HCT116 (cell line): Measurements from ENCODE around the gene TCP11. TPM values are rescaled to one million over a fixed set of nuclear protein-coding genes. Genes with fewer than 3 reads are reported as not detected.

ENCODE experiments used
- ATAC-seq: fragments of 200-7000 bp; cut with Tn5 transposase; 2 replicates; pipeline ENCODE4 v1.9.1; 2020; ENCODE audit warnings: mild to moderate bottlenecking, moderate library complexity
- BruUV-seq: library from RNA; stranded (reverse); fragments of 400-500 nt; replicated peaks from 2 replicates; lab custom pipeline; 2021; lab: Mats Ljungman, UMichigan
- CTCF ChIA-PET: fragments of 300-600 bp; sonication (Branson Sonifier 250); formaldehyde crosslinking; loops from one replicate; lab custom pipeline; 2021; ENCODE audit warnings: antibody characterized with exemption; lab: Charles Lee
- POLR2A ChIA-PET: fragments of 300-600, 350-600 bp; sonication (Branson Sonifier 250); formaldehyde crosslinking; loops from one replicate; lab custom pipeline; 2021; ENCODE audit warnings: antibody characterized with exemption; lab: Charles Lee
- RAD21 ChIA-PET, 2 experiments: fragments of 300-600 bp; sonication (Branson Sonifier 250); formaldehyde crosslinking; loops; one replicate each; lab custom pipeline; 2023; ENCODE audit warnings: low total read pairs in 2 of 2; ENCODE audit not compliant: uncharacterized antibody in 2 of 2, unreplicated experiment in 2 of 2, low non-redundant PET in 1 of 2; lab: Charles Lee
- DNase-seq: peaks from one replicate; pipeline ENCODE4 v3.0.0-alpha.2; 2010; ENCODE audit warnings: low read depth, low spot score
- H2AFZ ChIP-seq: fragments of 200-600 bp; shearing (Covaris generic), sonication (generic); 2 replicates; pipeline ENCODE4 v1.6.1; 2017; ENCODE audit warnings: low read depth, mixed run types, mixed read lengths, antibody characterized with exemption, low read length; ENCODE audit not compliant: poor library complexity, severe bottlenecking
- H3K27ac ChIP-seq: 2 replicates; pipeline ENCODE4 v1.5.1; 2012; ENCODE audit warnings: low read depth, low read length
- H3K27me3 ChIP-seq: fragments of 200-600 bp; sonication (generic); 2 replicates; pipeline ENCODE4 v1.6.1; 2016; ENCODE audit warnings: mixed run types, low read length, mixed read lengths; ENCODE audit not compliant: insufficient read depth
- H3K36me3 ChIP-seq, 2 experiments: fragments of 200-500 bp in 1 of 2; fragments of 200-600 bp in 1 of 2; sonication (Bioruptor generic) in 1 of 2; sonication (generic) in 1 of 2; 2 replicates each; pipeline versions ENCODE4 v1.5.1 to v1.6.1; 2014 to 2016; ENCODE audit warnings: low read length in 2 of 2, inconsistent platforms in 1 of 2, mixed read lengths in 1 of 2, mixed run types in 1 of 2; ENCODE audit not compliant: insufficient read depth in 2 of 2, control insufficient read depth in 1 of 2
- H3K4me1 ChIP-seq, 2 experiments: fragments of 200-600 bp in 1 of 2; sonication (generic) in 1 of 2; 2 replicates each; pipeline versions ENCODE4 v1.5.1 to v1.6.1; 2012 to 2017; ENCODE audit warnings: low read length in 2 of 2, inconsistent platforms in 1 of 2, mild to moderate bottlenecking in 1 of 2, mixed read lengths in 1 of 2, mixed run types in 1 of 2, moderate library complexity in 1 of 2; ENCODE audit not compliant: insufficient read depth in 2 of 2, control insufficient read depth in 1 of 2
- H3K4me2 ChIP-seq: fragments of 200-600 bp; sonication (generic); 2 replicates; pipeline ENCODE4 v1.6.1; 2017; ENCODE audit warnings: mixed run types, low read length, mixed read lengths
- H3K4me3 ChIP-seq, 2 experiments: fragments of 200-600 bp in 1 of 2; sonication (generic) in 1 of 2; replicated peaks in 1 of 2; 2 replicates each; pipeline ENCODE4 v1.5.1; 2011 to 2016; ENCODE audit warnings: low read length in 2 of 2, control low read depth in 1 of 2, low read depth in 1 of 2, mild to moderate bottlenecking in 1 of 2, mixed read lengths in 1 of 2, mixed run types in 1 of 2
- H3K79me2 ChIP-seq: fragments of 200-600 bp; sonication (generic); 2 replicates; pipeline ENCODE4 v1.6.1; 2017; ENCODE audit warnings: mild to moderate bottlenecking, mixed run types, low read length, moderate library complexity, mixed read lengths; ENCODE audit not compliant: insufficient read depth
- H3K9ac ChIP-seq: fragments of 200-600 bp; sonication (generic); 2 replicates; pipeline ENCODE4 v1.6.1; 2016; ENCODE audit warnings: low read length, mixed read lengths
- H3K9me2 ChIP-seq: fragments of 200-600 bp; sonication (generic), shearing (Covaris generic); 2 replicates; pipeline ENCODE4 v1.6.1; 2017; ENCODE audit warnings: mixed run types, mild to moderate bottlenecking, moderate library complexity; ENCODE audit not compliant: insufficient read depth
- H3K9me3 ChIP-seq, 2 experiments: fragments of 200-500 bp in 1 of 2; fragments of 200-600 bp in 1 of 2; sonication (Bioruptor generic) in 1 of 2; sonication (generic) in 1 of 2; 2 replicates each; pipeline ENCODE4 v1.6.1; 2014 to 2017; ENCODE audit warnings: low read length in 2 of 2, mixed read lengths in 2 of 2, inconsistent platforms in 1 of 2, low read depth in 1 of 2, mild to moderate bottlenecking in 1 of 2, mixed run types in 1 of 2, moderate library complexity in 1 of 2; ENCODE audit not compliant: control insufficient read depth in 1 of 2, insufficient read depth in 1 of 2
- H4K20me1 ChIP-seq: fragments of 200-600 bp; sonication (generic), shearing (Covaris generic); 2 replicates; pipeline ENCODE4 v1.6.1; 2017; ENCODE audit warnings: mixed run types, mild to moderate bottlenecking, moderate library complexity; ENCODE audit not compliant: insufficient read depth
- ATF3 ChIP-seq: IDR thresholded peaks from 2 replicates; pipeline ENCODE4 v1.6.1; 2012
- CBX3 ChIP-seq: IDR thresholded peaks from 2 replicates; pipeline ENCODE4 v1.6.1; 2012; ENCODE audit warnings: low read depth
- CEBPB ChIP-seq: IDR thresholded peaks from 2 replicates; pipeline ENCODE4 v1.6.1; 2012; ENCODE audit warnings: low read depth
- EGR1 ChIP-seq: IDR thresholded peaks from 2 replicates; pipeline ENCODE4 v1.6.1; 2012; ENCODE audit warnings: low read depth
- ELF1 ChIP-seq: IDR thresholded peaks from 2 replicates; pipeline ENCODE4 v1.6.1; 2012; ENCODE audit warnings: low read depth, borderline replicate concordance
- EZH2phosphoT487 ChIP-seq: fragments of 200-600 bp; IDR thresholded peaks from 2 replicates; pipeline ENCODE4 v1.6.1; 2018; ENCODE audit warnings: antibody characterized with exemption, borderline replicate concordance
- FOSL1 ChIP-seq: IDR thresholded peaks from 2 replicates; pipeline ENCODE4 v1.6.1; 2012; ENCODE audit warnings: low read depth
- POLR2A ChIP-seq: IDR thresholded peaks from 2 replicates; pipeline ENCODE4 v1.7.0; 2011; ENCODE audit warnings: borderline replicate concordance; ENCODE audit not compliant: insufficient read depth, insufficient read length; ENCODE audit errors: extremely low read depth
- REST ChIP-seq: IDR thresholded peaks from 2 replicates; pipeline ENCODE4 v1.6.1; 2012; ENCODE audit warnings: low read depth
- SIN3A ChIP-seq: IDR thresholded peaks from 2 replicates; pipeline ENCODE4 v1.6.1; 2012; ENCODE audit warnings: low read depth
- SRF ChIP-seq: IDR thresholded peaks from 2 replicates; pipeline ENCODE4 v1.6.1; 2012; ENCODE audit warnings: low read depth
- YY1 ChIP-seq: IDR thresholded peaks from 2 replicates; pipeline ENCODE4 v1.6.1; 2011; ENCODE audit warnings: low read length, low read depth, moderate library complexity, mild to moderate bottlenecking; ENCODE audit not compliant: insufficient replicate concordance; ENCODE audit errors: extremely low read depth
- ZBTB33 ChIP-seq: IDR thresholded peaks from 2 replicates; pipeline ENCODE4 v1.6.1; 2011; ENCODE audit warnings: mild to moderate bottlenecking, low read length, moderate library complexity; ENCODE audit not compliant: insufficient replicate concordance; ENCODE audit errors: extremely low read depth
- ZFX ChIP-seq: fragments of 450-650 bp; IDR thresholded peaks from 2 replicates; pipeline ENCODE4 v1.6.1; 2017
- ZNF274 ChIP-seq: fragments of 200-500 bp; sonication (Bioruptor generic); IDR thresholded peaks from 2 replicates; pipeline ENCODE4 v1.6.1; 2014; ENCODE audit warnings: mild to moderate bottlenecking, low read depth, low read length, inconsistent platforms
- intact Hi-C: fragments of 100-400 bp; cut with micrococcal nuclease; formaldehyde crosslinking; loops from 2 replicates; pipeline ENCODE4 v1.10.0; 2022
- total RNA-seq: library from RNA; stranded (reverse); gene quantifications from one replicate; pipeline ENCODE4 v1.2.1, GENCODE V29; 2021; ENCODE audit not compliant: unreplicated experiment

TCP11 gene
- total RNA-seq, 1 experiment from 2014 or later = not detected

GRCh38 chr6:35177157-35177556, 36.0 kb upstream of the TCP11 start:
- Histone ChIP-seq H3K27ac (no peak overlapping the region), H3K9ac (no peak overlapping the region), H3K79me2 (no peaks in the 10 kb centered on the region), H3K36me3 (no peaks in the 10 kb centered on the region), H3K27me3 (no peaks in the 10 kb centered on the region), H2AFZ (peak overlapping the region; percentile 8), H3K9me3 (no peaks in the 10 kb centered on the region)
- DNase-seq = no peak
- intact Hi-C loops = no loop called here
- CTCF ChIA-PET = no interaction called here
- no TSS peak for BruUV-seq
- RAD21 ChIA-PET = no interaction called here
- TF ChIP-seq YY1 (no peak), EGR1 (no peak), CEBPB (0 out of 2 replicates have a peak, but pooled peaks have one; percentile 25)
- TF ChIP-seq, all 23 proteins: peak for 1
- H4K20me1 ChIP-seq = no peaks in the 10 kb centered on the region
- POLR2A ChIA-PET = no interaction called here
- H3K4me3 ChIP-seq = no peak overlapping the region
- no peaks in the 10 kb centered on the region for H3K9me2 ChIP-seq
- peaks cover 11 to 26% of the 10 kb centered on the region in 2 experiments for H3K4me1 ChIP-seq
- no peak overlapping the region for H3K4me2 ChIP-seq
- no peak for ATAC-seq

- RAD21 ChIA-PET = no interaction called here
Observed at GRCh38 chr6:35176301-35177024, 35.3 kb upstream of the TCP11 start.

More at GRCh38 chr6:35176301-35177024, 35.3 kb upstream of the TCP11 start:
- Histone ChIP-seq H3K27me3 (no peaks in the 10 kb centered on the region), H3K27ac (no peak overlapping the region), H2AFZ (no peak overlapping the region), H4K20me1 (no peaks in the 10 kb centered on the region), H3K4me1 (peaks cover 8 to 19% of the 10 kb centered on the region in 2 experiments), H3K4me2 (no peak overlapping the region), H3K79me2 (no peaks in the 10 kb centered on the region), H3K9me2 (no peaks in the 10 kb centered on the region), H3K4me3 (no peak overlapping the region), H3K36me3 (no peaks in the 10 kb centered on the region), H3K9me3 (no peaks in the 10 kb centered on the region)
- DNase-seq = no peak
- ChIA-PET CTCF (no interaction called here), POLR2A (no interaction called here)
- BruUV-seq = no TSS peak
- TF ChIP-seq POLR2A (no peak), EGR1 (no peak), ZBTB33 (no peak), ZNF274 (no peak), ELF1 (no peak), YY1 (no peak), FOSL1 (no peak), SRF (no peak), SIN3A (no peak), ATF3 (no peak), ZFX (no peak), REST (no peak), CEBPB (no peak), EZH2phosphoT487 (no peak), CBX3 (no peak)
- TF ChIP-seq, all 23 proteins: peak for 0
- no peak for ATAC-seq
- intact Hi-C loops = no loop called here
- no peak overlapping the region for H3K9ac ChIP-seq
